HG03469 (cell line): ENCODE data around the gene SLC25A34.

ENCODE experiments used
- ATAC-seq: cut with Tn5 transposase; IDR thresholded peaks from one replicate; pipeline ENCODE4 v1.9.1; 2021; ENCODE audit warnings: mild to moderate bottlenecking, moderate library complexity, moderate number of reproducible peaks; ENCODE audit not compliant: unreplicated experiment

The SLC25A34 gene

GRCh38 chr1:15748690-15749398 lies 12.8 kb downstream of the SLC25A34 start:
- ATAC-seq = no peak

- no peak for ATAC-seq
Measured at GRCh38 chr1:15749399-15750291, 13.6 kb downstream of the SLC25A34 start.

- ATAC-seq = no peak
Measured at GRCh38 chr1:15750924-15751323, 14.9 kb downstream of the SLC25A34 start.

- no peak for ATAC-seq
Measured at GRCh38 chr1:15751717-15752116, 15.7 kb downstream of the SLC25A34 start.

GRCh38 chr1:15753776-15754175 lies 17.7 kb downstream of the SLC25A34 start:
- no peak for ATAC-seq

GRCh38 chr1:15755021-15755645 lies 19.1 kb downstream of the SLC25A34 start:
- ATAC-seq = no peak

- no peak for ATAC-seq
Measured at GRCh38 chr1:15755646-15756040, 19.6 kb downstream of the SLC25A34 start.

- no peak for ATAC-seq
Measured at GRCh38 chr1:15756143-15757015, 20.3 kb downstream of the SLC25A34 start.

- ATAC-seq = no peak
Measured at GRCh38 chr1:15757016-15757543, 21.0 kb downstream of the SLC25A34 start.

GRCh38 chr1:15757575-15758342 lies 21.7 kb downstream of the SLC25A34 start:
- ATAC-seq = no peak

GRCh38 chr1:15758343-15758931 lies 22.4 kb downstream of the SLC25A34 start, which contains the start of gene FBLIM1:
TSS of gene FBLIM1 (plus strand) at chr1:15758795. CDS start at chr1:15764984, 6,189 bp downstream.
- no peak for ATAC-seq

- ATAC-seq = no peak
Measured at GRCh38 chr1:15758953-15759661, 23.0 kb downstream of the SLC25A34 start.

GRCh38 chr1:15760520-15761211 lies 24.6 kb downstream of the SLC25A34 start:
- no peak for ATAC-seq

GRCh38 chr1:15761366-15762128 lies 25.5 kb downstream of the SLC25A34 start:
- no peak for ATAC-seq

- no peak for ATAC-seq
Measured at GRCh38 chr1:15762546-15762945, 26.5 kb downstream of the SLC25A34 start.

GRCh38 chr1:15764269-15764764 lies 28.3 kb downstream of the SLC25A34 start:
- no peak for ATAC-seq

- no peak for ATAC-seq
Measured at GRCh38 chr1:15764890-15765289, 28.8 kb downstream of the SLC25A34 start.
